Osteoblast (primary cell): ENCODE results near the gene ACBD6. TPM values are rescaled to one million over a fixed set of nuclear protein-coding genes. Genes with fewer than 3 reads are reported as not detected.

Source experiments
- DNase-seq: peaks from one replicate; pipeline ENCODE4 v3.0.0; 2011; ENCODE audit warnings: low spot score, mixed read lengths; ENCODE audit not compliant: insufficient read length; ENCODE audit errors: missing footprints
- H2AFZ ChIP-seq: 2 replicates; pipeline ENCODE4 v1.6.0; 2011; ENCODE audit warnings: mild to moderate bottlenecking, low read length
- H3K27ac ChIP-seq: 2 replicates; pipeline ENCODE4 v1.5.1; 2011; ENCODE audit warnings: mild to moderate bottlenecking, low read depth, low read length, moderate library complexity
- H3K27me3 ChIP-seq: 2 replicates; pipeline ENCODE4 v1.6.0; 2012; ENCODE audit warnings: mild to moderate bottlenecking, control low read depth, inconsistent platforms, low read length, moderate library complexity; ENCODE audit not compliant: insufficient read depth
- H3K36me3 ChIP-seq: 2 replicates; pipeline ENCODE4 v1.5.1; 2011; ENCODE audit warnings: mild to moderate bottlenecking, low read length, control low read depth, moderate library complexity; ENCODE audit not compliant: insufficient read depth
- H3K4me1 ChIP-seq: 2 replicates; pipeline ENCODE4 v1.5.1; 2011; ENCODE audit warnings: mild to moderate bottlenecking, low read length, control low read depth, moderate library complexity; ENCODE audit not compliant: insufficient read depth
- H3K4me2 ChIP-seq: 2 replicates; pipeline ENCODE4 v1.6.0; 2011; ENCODE audit warnings: mild to moderate bottlenecking, low read length; ENCODE audit not compliant: insufficient read depth
- H3K4me3 ChIP-seq: fragments of 200-600 bp; sonication (generic); 3 replicates; pipeline ENCODE4 v1.5.1; 2012; ENCODE audit warnings: mild to moderate bottlenecking, low read length, inconsistent platforms; ENCODE audit not compliant: insufficient read depth
- H3K79me2 ChIP-seq: 2 replicates; pipeline ENCODE4 v1.6.0; 2012; ENCODE audit warnings: mild to moderate bottlenecking, low read length, control low read depth, inconsistent platforms; ENCODE audit not compliant: insufficient read depth
- H3K9me3 ChIP-seq: 2 replicates; pipeline ENCODE4 v1.5.1; 2011; ENCODE audit warnings: low read depth, low read length, control low read depth
- H4K20me1 ChIP-seq: 2 replicates; pipeline ENCODE4 v1.6.0; 2012; ENCODE audit warnings: mild to moderate bottlenecking, low read length, control low read depth; ENCODE audit not compliant: insufficient read depth
- total RNA-seq: library from RNA; depleted of rRNA; stranded (reverse); fragments of >200 nt; gene quantifications from 2 replicates; pipeline ENCODE4 v1.2.3, GENCODE V29; 2012
- TF ChIP-seq, protein P1 (sequence below): IDR thresholded peaks from 2 replicates; pipeline ENCODE4 v1.5.1; 2011; ENCODE audit warnings: mild to moderate bottlenecking, low read depth, low read length, moderate library complexity; ENCODE audit errors: extremely low read depth

Gene ACBD6
- total RNA-seq, 1 donor: 55.7 TPM

DNA sequence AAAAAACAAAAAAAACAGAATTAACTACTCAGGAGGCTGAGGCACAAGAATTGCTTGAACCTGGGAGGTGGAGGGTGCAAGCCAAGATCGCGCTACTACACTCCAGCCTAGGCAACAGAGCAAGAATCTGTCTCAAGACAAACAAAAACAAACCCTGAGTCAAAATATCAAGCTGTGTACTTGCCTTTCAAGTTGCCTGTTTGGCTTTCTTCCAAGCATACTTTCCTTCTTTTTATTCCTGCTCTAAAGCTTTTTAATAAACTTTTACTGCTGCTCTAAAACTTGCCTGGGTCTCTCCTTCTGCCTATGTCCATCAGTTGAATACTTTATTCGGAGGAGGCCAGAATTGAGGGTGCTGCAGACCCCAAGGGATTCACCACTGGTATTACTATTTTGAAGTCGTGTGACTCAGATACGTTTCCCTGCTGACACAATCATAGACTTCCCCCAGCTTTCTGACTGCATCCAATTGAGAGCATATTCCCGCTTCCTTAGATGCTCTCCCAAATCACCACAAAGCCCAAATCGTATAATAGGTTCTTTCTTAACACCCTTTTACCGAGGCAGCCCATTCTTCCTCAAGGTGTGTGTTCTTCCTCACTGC lies 3.5 kb upstream of the ACBD6 start:
- Histone ChIP-seq H3K4me2 (peak overlapping the region; percentile 48), H4K20me1 (no peaks in the 10 kb centered on the region), H3K4me1 (peaks cover 22% of the 10 kb centered on the region), H3K36me3 (no peaks in the 10 kb centered on the region), H3K27ac (no peak overlapping the region), H2AFZ (no peak overlapping the region), H3K4me3 (peak overlapping the region; percentile 13), H3K9me3 (no peaks in the 10 kb centered on the region), H3K79me2 (peaks cover 16% of the 10 kb centered on the region), H3K27me3 (no peaks in the 10 kb centered on the region)
- peak; percentile 94 for DNase-seq
- TF ChIP-seq, protein P1, sequence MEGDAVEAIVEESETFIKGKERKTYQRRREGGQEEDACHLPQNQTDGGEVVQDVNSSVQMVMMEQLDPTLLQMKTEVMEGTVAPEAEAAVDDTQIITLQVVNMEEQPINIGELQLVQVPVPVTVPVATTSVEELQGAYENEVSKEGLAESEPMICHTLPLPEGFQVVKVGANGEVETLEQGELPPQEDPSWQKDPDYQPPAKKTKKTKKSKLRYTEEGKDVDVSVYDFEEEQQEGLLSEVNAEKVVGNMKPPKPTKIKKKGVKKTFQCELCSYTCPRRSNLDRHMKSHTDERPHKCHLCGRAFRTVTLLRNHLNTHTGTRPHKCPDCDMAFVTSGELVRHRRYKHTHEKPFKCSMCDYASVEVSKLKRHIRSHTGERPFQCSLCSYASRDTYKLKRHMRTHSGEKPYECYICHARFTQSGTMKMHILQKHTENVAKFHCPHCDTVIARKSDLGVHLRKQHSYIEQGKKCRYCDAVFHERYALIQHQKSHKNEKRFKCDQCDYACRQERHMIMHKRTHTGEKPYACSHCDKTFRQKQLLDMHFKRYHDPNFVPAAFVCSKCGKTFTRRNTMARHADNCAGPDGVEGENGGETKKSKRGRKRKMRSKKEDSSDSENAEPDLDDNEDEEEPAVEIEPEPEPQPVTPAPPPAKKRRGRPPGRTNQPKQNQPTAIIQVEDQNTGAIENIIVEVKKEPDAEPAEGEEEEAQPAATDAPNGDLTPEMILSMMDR: no peak

DNA sequence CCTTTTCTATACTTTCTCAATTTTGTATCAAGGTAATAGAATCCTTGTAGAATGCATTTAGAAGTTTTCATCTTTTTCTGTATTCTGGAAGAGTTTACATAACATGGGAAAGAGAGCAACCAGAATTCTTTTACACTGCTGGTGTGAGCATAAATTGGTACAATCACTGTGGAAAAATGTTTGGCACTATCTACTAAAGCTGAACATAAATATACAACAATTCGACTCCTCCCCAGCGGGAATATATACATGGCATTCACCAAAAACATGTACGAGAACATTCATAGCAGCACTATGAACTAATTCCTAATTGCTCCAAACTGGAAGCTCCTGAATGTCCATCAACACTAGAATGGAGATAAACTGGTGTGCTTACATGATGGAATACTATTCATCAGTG lies 1.8 kb upstream of the ACBD6 start:
- no peaks in the 10 kb centered on the region for H3K9me3 ChIP-seq
- peaks cover 32% of the 10 kb centered on the region for H3K79me2 ChIP-seq
- H2AFZ ChIP-seq: no peak overlapping the region
- no peak overlapping the region for H3K4me3 ChIP-seq
- no peak for DNase-seq
- TF ChIP-seq, protein P1: no peak
- H3K27ac ChIP-seq: no peak overlapping the region
- no peaks in the 10 kb centered on the region for H4K20me1 ChIP-seq
- no peaks in the 10 kb centered on the region for H3K36me3 ChIP-seq
- peaks cover 24% of the 10 kb centered on the region for H3K4me1 ChIP-seq
- H3K27me3 ChIP-seq: no peaks in the 10 kb centered on the region
- H3K4me2 ChIP-seq: no peak overlapping the region

DNA sequence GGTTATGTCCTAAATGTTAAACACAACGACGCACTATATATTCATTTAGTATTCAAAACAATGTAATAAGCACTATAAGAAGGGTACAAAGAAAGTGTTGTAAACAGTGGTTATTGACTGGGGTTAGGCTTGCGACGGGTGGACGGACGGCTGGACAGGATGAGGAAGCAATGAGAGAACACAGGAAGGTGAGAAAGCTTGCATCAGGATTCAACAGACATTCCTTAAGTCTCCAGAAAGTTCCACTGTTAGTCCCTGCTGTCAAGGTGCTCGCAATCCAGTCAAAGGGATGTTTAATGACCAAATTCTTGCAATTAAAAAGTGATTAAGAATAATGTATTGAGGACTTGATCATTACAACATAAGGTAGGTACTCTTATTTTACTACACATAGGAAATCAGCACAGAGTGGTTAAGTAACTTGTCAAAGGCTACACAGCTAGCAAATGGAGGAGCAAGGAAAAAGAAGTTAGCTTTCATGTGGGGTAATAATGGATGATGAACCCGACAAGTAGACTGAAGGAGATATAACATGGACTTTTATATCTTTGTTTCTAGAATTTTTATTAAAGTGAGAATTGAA lies 994 bp upstream of the ACBD6 start:
- TF ChIP-seq, protein P1: no peak
- DNase-seq: peak; percentile 68
- peak overlapping the region; percentile 92 for H3K27ac ChIP-seq
- peaks cover 2% of the 10 kb centered on the region for H3K36me3 ChIP-seq
- peaks cover 40% of the 10 kb centered on the region for H3K79me2 ChIP-seq
- peaks cover 31% of the 10 kb centered on the region for H3K4me1 ChIP-seq
- peak overlapping the region; percentile 97 for H2AFZ ChIP-seq
- H3K9me3 ChIP-seq: no peaks in the 10 kb centered on the region
- H3K27me3 ChIP-seq: no peaks in the 10 kb centered on the region
- H3K4me3 ChIP-seq: peak overlapping the region; percentile 97
- no peaks in the 10 kb centered on the region for H4K20me1 ChIP-seq
- H3K4me2 ChIP-seq: peak overlapping the region; percentile 96

DNA sequence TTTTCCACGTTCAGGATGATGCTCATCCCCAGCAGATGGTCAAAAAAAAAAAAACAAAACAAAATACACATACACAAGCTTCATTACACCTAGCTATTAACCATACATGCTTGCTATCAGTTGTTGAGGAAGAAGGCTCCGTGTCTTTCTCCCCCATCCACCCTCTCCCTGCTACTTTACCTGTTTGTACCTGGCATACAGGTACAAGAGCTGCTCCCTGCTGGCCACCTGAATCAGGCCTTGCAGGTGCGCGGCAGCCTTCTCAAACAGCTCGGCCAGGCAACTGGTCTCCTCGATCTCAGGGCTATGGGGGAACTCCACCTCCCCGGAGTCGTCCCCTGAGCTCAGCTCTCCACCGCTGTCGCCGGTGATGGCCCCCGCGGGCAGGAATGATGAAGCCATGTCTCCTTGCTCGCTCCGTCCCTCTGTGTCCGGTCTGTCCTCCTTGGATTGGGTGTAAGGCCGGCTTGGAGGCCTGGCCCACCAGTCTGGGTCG lies 464 bp downstream of the ACBD6 start:
- DNase-seq: no peak
- H3K79me2 ChIP-seq: peaks cover 54% of the 10 kb centered on the region
- peaks cover 5% of the 10 kb centered on the region for H3K36me3 ChIP-seq
- H3K9me3 ChIP-seq: no peaks in the 10 kb centered on the region
- TF ChIP-seq, protein P1: no peak
- H2AFZ ChIP-seq: peak overlapping the region; percentile 97
- H3K4me1 ChIP-seq: peaks cover 28% of the 10 kb centered on the region
- H3K27ac ChIP-seq: peak overlapping the region; percentile 92
- H3K27me3 ChIP-seq: no peaks in the 10 kb centered on the region
- no peaks in the 10 kb centered on the region for H4K20me1 ChIP-seq
- H3K4me3 ChIP-seq: peak overlapping the region; percentile 97
- peak overlapping the region; percentile 96 for H3K4me2 ChIP-seq
